Activated CD4-positive, alpha-beta T cell treated with anti-CD3 and anti-CD28 coated beads, Interleukin-2, amount 50 U/mL, for 48 hours (primary cell): ENCODE data around the gene SCAMP2.

ENCODE experiments used
- DNase-seq, 2 experiments: peaks; one replicate each; pipeline ENCODE4 v3.0.0-alpha.2; 2020

The SCAMP2 gene

GRCh38 chr15:74837482-74838136 is 35.6 kb downstream of the SCAMP2 start:
- DNase-seq = no peak

- DNase-seq = no peak
Measured at GRCh38 chr15:74836846-74837245, 36.3 kb downstream of the SCAMP2 start.

- peak; percentile 68 to 70 for DNase-seq
Measured at GRCh38 chr15:74835312-74835823, 37.8 kb downstream of the SCAMP2 start.

- DNase-seq = no peak
Measured at GRCh38 chr15:74833376-74834107, 39.6 kb downstream of the SCAMP2 start.

DNA sequence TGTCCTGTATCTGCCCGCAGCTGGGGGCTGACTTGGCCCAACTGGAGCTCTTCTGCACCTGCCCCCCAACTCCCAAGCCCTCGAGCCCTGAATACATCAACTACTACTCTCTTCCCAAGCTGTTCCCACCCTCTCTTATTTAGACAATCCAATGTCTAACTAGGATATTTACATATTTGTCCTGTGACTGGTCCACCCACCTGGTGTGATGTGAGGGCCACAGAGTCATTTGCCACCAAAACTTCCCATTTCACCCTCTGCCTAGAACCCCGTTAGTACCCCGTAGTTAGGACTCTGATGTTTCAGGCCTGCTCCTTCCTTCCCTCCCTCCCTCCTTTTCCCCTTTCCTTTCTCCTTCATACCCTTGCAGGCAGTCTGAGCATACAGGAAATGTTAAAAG is 40.3 kb downstream of the SCAMP2 start:
- DNase-seq = no peak

- no peak for DNase-seq
Measured at GRCh38 chr15:74831813-74832495, 41.2 kb downstream of the SCAMP2 start.

DNA sequence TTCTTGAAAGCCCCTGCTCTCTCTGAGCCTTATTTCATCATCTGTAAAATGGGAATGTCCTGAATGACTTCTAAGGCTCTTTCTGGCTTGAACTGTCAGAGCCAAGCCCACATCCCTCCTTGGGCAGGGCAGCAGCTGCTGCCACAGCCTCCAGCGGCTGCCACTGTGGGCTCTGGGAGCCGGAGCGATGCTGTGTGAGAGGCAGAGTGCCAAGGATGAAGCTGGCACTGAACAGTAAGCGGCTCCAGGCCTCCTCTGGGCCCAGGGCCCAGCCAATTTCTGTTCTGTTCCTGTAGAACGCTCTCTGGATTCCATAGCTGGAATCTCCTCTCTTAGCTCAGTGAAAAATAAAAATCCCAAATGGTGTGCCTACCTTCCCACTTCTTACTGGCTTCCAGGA is 42.3 kb downstream of the SCAMP2 start:
- DNase-seq = no peak

DNA sequence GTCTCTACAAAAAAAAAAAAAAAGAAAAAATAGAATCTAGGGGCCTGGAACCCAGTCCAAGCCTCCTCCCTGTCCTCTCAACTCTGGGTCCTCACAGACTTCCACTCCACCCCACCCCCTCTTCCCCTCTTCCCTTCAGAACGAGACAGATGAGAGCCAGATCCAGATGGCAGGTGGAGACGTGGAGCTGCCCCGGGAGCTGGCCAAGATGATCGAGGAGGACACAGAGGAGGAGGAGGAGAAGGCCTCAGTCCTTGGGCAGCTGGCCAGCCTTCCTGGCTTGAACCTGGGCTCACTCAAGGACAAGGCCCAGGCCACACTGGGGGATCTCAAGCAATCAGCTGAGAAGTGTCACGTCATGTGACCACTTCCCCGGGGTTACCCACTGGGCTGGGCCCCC is 43.2 kb downstream of the SCAMP2 start:
- DNase-seq = no peak

- DNase-seq = no peak
Measured at GRCh38 chr15:74829486-74829885, 43.7 kb downstream of the SCAMP2 start.

GRCh38 chr15:74828835-74829234 is 44.3 kb downstream of the SCAMP2 start:
- DNase-seq = no peak

DNA sequence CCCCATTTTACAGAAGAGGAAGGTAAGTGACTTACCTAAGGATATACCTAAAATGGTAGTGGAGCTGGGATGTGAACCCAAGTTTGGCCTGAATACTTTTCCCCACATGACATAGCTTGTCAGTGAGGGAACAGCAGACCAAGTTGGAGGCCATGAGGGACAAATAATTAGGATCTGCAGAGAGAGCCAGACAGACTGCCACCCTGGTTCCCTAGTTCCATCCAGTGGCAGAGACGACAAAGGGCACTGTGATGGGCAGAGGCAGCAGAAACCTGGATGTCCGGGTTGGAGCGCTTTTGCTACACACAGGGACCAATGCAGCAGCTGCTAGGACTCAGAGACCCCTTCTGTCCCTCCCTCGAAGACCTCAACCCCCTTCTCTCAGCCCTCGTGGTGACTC is 45.6 kb downstream of the SCAMP2 start:
- DNase-seq = no peak

GRCh38 chr15:74826921-74827320 is 46.2 kb downstream of the SCAMP2 start:
- no peak for DNase-seq

- peak; percentile 40 to 45 for DNase-seq
Measured at GRCh38 chr15:74826364-74826819, 46.8 kb downstream of the SCAMP2 start, which contains the start of gene CPLX3. Gene CPLX3 (plus strand): TSS chr15:74826627. CDS start chr15:74826704, 77 bp downstream.

DNA sequence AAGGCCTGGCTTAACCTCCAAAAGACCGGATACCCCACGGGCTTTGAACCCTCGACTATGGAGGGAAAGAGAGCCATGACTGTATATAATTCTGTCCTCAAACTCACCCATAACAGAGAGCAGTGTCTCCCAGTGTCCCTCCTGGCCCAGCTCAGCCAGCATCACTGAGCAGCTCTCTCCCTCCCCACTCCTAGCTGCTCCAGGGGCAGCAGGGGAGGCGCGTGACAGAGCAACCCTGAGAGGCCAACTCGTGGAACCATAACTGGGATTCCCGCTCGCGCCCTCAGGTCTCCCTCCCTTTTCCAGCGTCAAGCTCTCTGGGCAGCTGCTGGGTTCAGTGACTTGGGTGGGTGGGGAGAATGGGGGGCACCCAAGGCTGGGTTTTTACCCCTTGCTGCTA is 47.3 kb downstream of the SCAMP2 start:
- no peak for DNase-seq

GRCh38 chr15:74824976-74825375 is 48.2 kb downstream of the SCAMP2 start:
- DNase-seq = no peak

- no peak for DNase-seq
Measured at GRCh38 chr15:74823324-74823723, 49.8 kb downstream of the SCAMP2 start.

DNA sequence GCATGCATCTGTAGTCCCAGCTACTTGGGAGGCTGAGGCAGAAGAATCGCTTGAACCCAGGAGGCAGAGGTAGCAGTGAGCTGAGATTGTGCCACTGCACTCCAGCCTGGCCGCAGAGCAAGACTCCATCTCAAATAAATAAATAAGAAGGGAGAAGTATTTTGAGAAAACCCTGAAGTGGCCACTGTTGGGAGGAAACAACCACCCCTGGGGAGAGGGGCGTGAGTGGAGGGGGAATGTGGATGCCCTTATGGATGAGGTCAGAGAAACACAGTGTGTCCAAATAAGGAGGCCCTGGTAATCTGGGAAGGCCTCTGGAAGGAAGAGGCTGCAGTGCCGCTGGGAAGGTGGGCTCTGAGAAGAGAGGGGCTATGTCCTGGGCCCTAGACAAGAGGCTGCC is 50.9 kb downstream of the SCAMP2 start:
- no peak for DNase-seq

DNA sequence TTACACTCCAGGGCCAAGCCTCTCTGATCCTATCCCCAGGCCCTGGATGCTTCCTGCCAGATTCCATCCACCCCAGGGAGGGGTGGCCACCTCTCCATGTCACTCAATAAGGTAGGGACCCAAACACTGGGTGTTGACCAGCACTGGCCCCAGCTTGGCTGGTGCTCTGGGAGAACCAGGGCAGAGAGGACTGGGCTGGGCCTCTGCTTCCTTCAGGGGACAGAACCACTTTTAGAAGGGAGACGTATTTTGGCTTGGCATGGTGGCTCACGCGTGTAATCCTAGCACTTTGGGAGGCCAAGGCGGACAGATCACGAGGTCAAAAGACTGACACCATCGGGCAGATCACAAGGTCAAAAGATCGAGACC is 51.4 kb downstream of the SCAMP2 start:
- no peak for DNase-seq

GRCh38 chr15:74821091-74821789 is 51.9 kb downstream of the SCAMP2 start:
- no peak for DNase-seq

- DNase-seq = no peak
Measured at GRCh38 chr15:74820056-74820455, 53.1 kb downstream of the SCAMP2 start.

GRCh38 chr15:74817370-74817737 is 55.8 kb downstream of the SCAMP2 start:
- DNase-seq = no peak

GRCh38 chr15:74816624-74817369 is 56.4 kb downstream of the SCAMP2 start:
- no peak for DNase-seq
